ENCODE results near the gene COX7A1.
"Not testable (repeated sequence)": the region's sequence is repeated elsewhere in the genome, so short reads cannot be mapped to it uniquely, and the experiment has no call there.

COX7A1 gene

GRCh38 chr19:36152352-36153091 is at the start of gene COX7A1:
TSS of gene COX7A1 (minus strand) at chr19:36152447. CDS start at chr19:36152407, 40 bp downstream.
- DNase-seq, result no peak

- DNase-seq, result no peak
Measured at GRCh38 chr19:36201684-36202083, 49.4 kb upstream of the COX7A1 start.

- DNase-seq, result no peak
Measured at GRCh38 chr19:36198119-36198518, 45.9 kb upstream of the COX7A1 start.

- DNase-seq, result no peak
Measured at GRCh38 chr19:36196249-36196648, 44.0 kb upstream of the COX7A1 start.

- DNase-seq, result not testable (repeated sequence)
Measured at GRCh38 chr19:36186722-36187121, 34.5 kb upstream of the COX7A1 start.

GRCh38 chr19:36183245-36183628 is 31.0 kb upstream of the COX7A1 start:
- no peak for DNase-seq

- DNase-seq, result no peak
Measured at GRCh38 chr19:36182612-36183244, 30.5 kb upstream of the COX7A1 start.

GRCh38 chr19:36179077-36179476 is 26.8 kb upstream of the COX7A1 start:
- not testable (repeated sequence) for DNase-seq

- not testable (repeated sequence) for DNase-seq
Measured at GRCh38 chr19:36173846-36174245, 21.6 kb upstream of the COX7A1 start.

- DNase-seq, result no peak
Measured at GRCh38 chr19:36172852-36173251, 20.6 kb upstream of the COX7A1 start.

- no peak for DNase-seq
Measured at GRCh38 chr19:36169084-36169760, 17.0 kb upstream of the COX7A1 start.

GRCh38 chr19:36163813-36164212 is 11.6 kb upstream of the COX7A1 start:
- no peak for DNase-seq

- no peak for DNase-seq
Measured at GRCh38 chr19:36160821-36161596, 8.8 kb upstream of the COX7A1 start.

- DNase-seq, result no peak
Measured at GRCh38 chr19:36153126-36153525, 879 bp upstream of the COX7A1 start.

GRCh38 chr19:36152019-36152351 is 262 bp downstream of the COX7A1 start:
- DNase-seq, result no peak

GRCh38 chr19:36151144-36152018 is 866 bp downstream of the COX7A1 start:
- DNase-seq, result no peak

- no peak for DNase-seq
Measured at GRCh38 chr19:36150586-36150985, 1.7 kb downstream of the COX7A1 start.

- no peak for DNase-seq
Measured at GRCh38 chr19:36149673-36150406, 2.4 kb downstream of the COX7A1 start.

GRCh38 chr19:36144624-36145023 is 7.6 kb downstream of the COX7A1 start:
- no peak for DNase-seq

- no peak for DNase-seq
Measured at GRCh38 chr19:36142496-36142895, 9.8 kb downstream of the COX7A1 start.

GRCh38 chr19:36142046-36142445 is 10.2 kb downstream of the COX7A1 start:
- no peak for DNase-seq

Data from cortex of kidney (tissue), 1 donor.